NB4 (cell line): ENCODE data around the gene HKDC1.
"Not testable (repeated sequence)": the region's sequence is repeated elsewhere in the genome, so short reads cannot be mapped to it uniquely, and the experiment has no call there.

Experiments
- DNase-seq: peaks from one replicate; pipeline ENCODE4 v3.0.0; 2010; ENCODE audit warnings: low read depth
- H3K4me3 ChIP-seq: one replicate; pipeline ENCODE4 v1.5.1; 2011; ENCODE audit warnings: mild to moderate bottlenecking, low read depth, low read length, moderate library complexity
- CTCF ChIP-seq: IDR thresholded peaks from one replicate; pipeline ENCODE4 v1.5.1; 2012; ENCODE audit warnings: low read depth, low read length
- MAX ChIP-seq: IDR thresholded peaks from 2 replicates; pipeline ENCODE4 v1.6.1; 2011; ENCODE audit warnings: low read depth, low read length
- MYC ChIP-seq: IDR thresholded peaks from 2 replicates; pipeline ENCODE4 v1.6.1; 2011; ENCODE audit warnings: low read depth, low read length
- POLR2A ChIP-seq: IDR thresholded peaks from 2 replicates; pipeline ENCODE4 v1.6.1; 2011; ENCODE audit warnings: mild to moderate bottlenecking; ENCODE audit not compliant: insufficient read length; ENCODE audit errors: extremely low read depth

The HKDC1 gene

GRCh38 chr10:69279110-69279509 is 59.0 kb downstream of the HKDC1 start:
- TF ChIP-seq MAX (no peak), POLR2A (no peak), CTCF (no peak), MYC (no peak)
- H3K4me3 ChIP-seq, result no peak overlapping the region
- DNase-seq, result no peak

GRCh38 chr10:69281507-69282413 is 61.6 kb downstream of the HKDC1 start:
- no peak overlapping the region for H3K4me3 ChIP-seq
- no peak for TF ChIP-seq MYC
- TF ChIP-seq MAX, result no peak
- TF ChIP-seq CTCF, result no peak
- TF ChIP-seq POLR2A, result no peak
- DNase-seq, result no peak

GRCh38 chr10:69284402-69284801 is 64.3 kb downstream of the HKDC1 start:
- not testable (repeated sequence) for DNase-seq, H3K4me3 ChIP-seq

- H3K4me3 ChIP-seq, result no peak overlapping the region
- no peak for DNase-seq
- TF ChIP-seq MAX, result no peak
- TF ChIP-seq POLR2A, result no peak
Measured at GRCh38 chr10:69285699-69286098, 65.6 kb downstream of the HKDC1 start.

- TF ChIP-seq CTCF (no peak), MAX (no peak), MYC (no peak), POLR2A (no peak)
- DNase-seq, result no peak
Measured at GRCh38 chr10:69287181-69287580, 67.0 kb downstream of the HKDC1 start.

GRCh38 chr10:69290993-69291392 is 70.9 kb downstream of the HKDC1 start:
- DNase-seq, result no peak
- H3K4me3 ChIP-seq, result no peak overlapping the region
- TF ChIP-seq CTCF (no peak), MYC (no peak), POLR2A (no peak), MAX (no peak)

More at GRCh38 chr10:69287181-69287580, 67.0 kb downstream of the HKDC1 start:
- no peak overlapping the region for H3K4me3 ChIP-seq
